ENCODE results near the gene KCNMA1.

DNA sequence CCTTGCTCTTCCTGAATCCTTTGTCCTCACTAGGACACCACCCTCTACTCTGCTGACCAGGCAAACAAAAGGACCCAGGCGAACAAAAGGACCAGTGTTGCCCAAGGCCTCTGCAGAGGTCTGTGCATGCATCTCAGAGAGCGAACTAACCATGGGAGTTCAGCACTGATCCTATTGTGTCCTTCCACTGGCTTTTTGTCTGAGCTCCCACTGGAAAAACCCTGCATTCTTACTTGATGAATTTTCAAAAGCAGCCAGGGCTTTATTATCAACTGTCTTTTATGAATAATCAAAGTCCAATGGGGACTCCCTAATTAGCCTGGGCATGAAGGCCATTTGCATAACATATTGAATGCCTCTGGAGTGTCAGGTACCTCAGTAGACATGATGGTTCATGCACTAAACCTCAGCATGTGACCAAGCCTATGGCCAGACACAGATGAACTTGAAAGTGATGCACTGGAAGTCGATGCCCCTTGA, 140.6 kb downstream of the KCNMA1 start:
- TF ChIP-seq CTCF (conservative IDR thresholded peaks at IDR 0.05; ENCODE audit: low read depth, low read length) (no peak), EZH2 (IDR thresholded peaks at IDR 0.05; ENCODE audit: low read length, unreplicated experiment) (no peak), EZH2phosphoT487 (IDR thresholded peaks at IDR 0.05; ENCODE audit: borderline replicate concordance, low read length) (no peak)

All from PC-3 (cell line).